ENCODE results near the gene PDXP.

Gene PDXP

GRCh38 chr22:37715760-37716159 is 57.2 kb downstream of the PDXP start:
- Histone ChIP-seq H3K27me3 (ENCODE audit: control insufficient read depth, low read length) (no peaks in the 10 kb centered on the region), H3K9me2 (replicated peaks; ENCODE audit: control insufficient read depth, low read length) (no peaks in the 10 kb centered on the region), H3F3A (ENCODE audit: control insufficient read depth, insufficient read depth) (no peaks in the 10 kb centered on the region), H3K36me3 (ENCODE audit: control insufficient read depth, low read length) (no peaks in the 10 kb centered on the region), H3K4me2 (ENCODE audit: low read length) (no peak overlapping the region), H3K79me2 (ENCODE audit: control insufficient read depth, low read length) (no peaks in the 10 kb centered on the region), H4K20me1 (ENCODE audit: control insufficient read depth, insufficient read depth, low read depth, low read length) (no peaks in the 10 kb centered on the region), H3K4me3 (ENCODE audit: low read length) (no peak overlapping the region), H3K27ac (ENCODE audit: low read depth, low read length) (no peak overlapping the region), H3K4me1 (ENCODE audit: control insufficient read depth, low read length) (peaks cover 10% of the 10 kb centered on the region), H3K9me3 (ENCODE audit: control insufficient read depth, insufficient read depth, low read length) (no peaks in the 10 kb centered on the region)
- TF ChIP-seq EZH2phosphoT487 (IDR thresholded peaks at IDR 0.05; ENCODE audit: borderline replicate concordance, low read length) (no peak), CTCF (IDR thresholded peaks at IDR 0.05; ENCODE audit: low read depth, low read length, poor library complexity, severe bottlenecking) (no peak)

Measured in DOHH2 (cell line).